Activated T-helper 1 cell treated with anti-CD3 and anti-CD28 coated beads, Interleukin-2, amount 50 U/mL, for 16 hours (primary cell): ENCODE data around the gene FBLN5.
A peak's percentile ranks its signal among the peaks of the same experiment; 100 is the strongest.
"Not testable (repeated sequence)": the region's sequence is repeated elsewhere in the genome, so short reads cannot be mapped to it uniquely, and the experiment has no call there.

Experiments
- DNase-seq, 2 donors: peaks; one replicate each; pipeline ENCODE4 v3.0.0-alpha.2; 2020; ENCODE audit warnings: low read depth in 1 of 2, low spot score in 1 of 2

FBLN5 gene

DNA sequence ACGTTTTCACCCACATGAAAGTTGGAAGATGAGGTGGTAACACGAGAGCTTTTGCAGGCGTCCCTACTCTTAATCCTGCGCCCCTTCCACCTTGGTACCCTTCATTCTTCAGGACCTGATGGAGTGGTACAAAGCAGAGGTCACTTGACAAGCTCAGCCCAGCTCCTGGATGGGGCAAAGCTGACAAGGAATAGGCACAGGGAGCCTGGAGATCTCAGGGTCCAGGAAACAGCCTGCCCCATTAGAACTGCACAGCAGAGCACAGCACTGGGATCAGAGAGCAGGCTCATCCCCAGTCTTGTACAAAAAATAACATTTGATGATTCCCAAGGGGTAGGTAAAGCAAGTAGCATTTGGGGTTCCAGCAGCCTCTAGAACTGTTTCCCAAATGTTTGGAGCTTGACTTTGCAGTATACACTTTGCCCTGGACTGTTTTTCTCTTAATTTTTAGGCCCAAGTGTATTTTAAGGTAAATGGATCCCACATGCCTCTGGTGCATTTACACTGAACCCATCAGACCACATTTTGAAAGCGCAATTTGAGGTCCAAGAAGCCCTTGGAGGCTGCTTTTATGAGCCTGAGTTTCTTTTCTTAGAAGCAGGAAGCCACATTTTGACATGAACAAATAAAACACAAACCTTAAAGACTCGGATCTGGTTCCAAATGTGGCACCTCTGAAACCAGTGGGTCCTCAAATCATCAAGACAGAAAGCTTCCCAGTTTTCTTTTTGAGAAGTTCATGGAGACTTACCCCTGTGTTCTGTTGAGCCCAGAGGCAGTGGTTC is 80.8 kb downstream of the FBLN5 start:
- no peak for DNase-seq

DNA sequence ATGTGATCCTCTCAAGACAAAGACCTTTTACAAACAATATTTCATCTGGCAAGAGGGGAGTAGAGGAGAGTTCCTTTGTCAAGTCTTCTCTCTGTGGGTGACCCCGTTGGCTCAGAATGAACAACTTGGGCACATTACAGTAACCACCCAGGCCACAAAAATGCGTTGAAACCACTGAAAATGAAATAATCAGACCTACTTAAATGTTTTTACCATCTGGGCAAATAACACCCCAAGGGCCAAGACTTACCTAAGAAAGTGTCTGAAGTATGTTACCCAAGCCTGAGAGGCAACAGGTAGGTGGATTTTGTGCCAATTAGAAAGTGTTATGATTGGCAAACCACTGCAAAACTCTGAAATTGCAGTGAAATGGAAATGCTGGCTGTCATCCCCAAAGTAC is 81.4 kb downstream of the FBLN5 start:
- no peak for DNase-seq

DNA sequence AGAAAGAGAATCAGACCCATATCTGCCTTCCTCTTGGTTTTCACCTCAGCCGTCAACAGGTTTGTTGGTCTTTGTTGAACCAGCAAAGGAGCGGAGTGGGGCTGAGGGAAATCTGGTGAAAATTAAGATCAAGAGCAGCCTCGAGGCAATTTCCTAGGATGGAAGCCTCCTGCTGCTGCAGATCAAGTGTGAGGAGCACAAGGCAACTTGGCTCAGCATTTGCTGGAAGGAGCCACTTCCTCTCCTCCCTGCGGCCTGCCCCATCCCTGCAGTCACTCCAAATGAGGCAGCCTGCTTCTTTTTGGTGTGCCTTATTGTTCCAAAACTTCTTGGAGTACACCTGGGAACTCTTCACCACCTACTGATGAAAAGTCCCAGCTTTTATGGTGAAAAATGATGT is 85.1 kb downstream of the FBLN5 start:
- no peak for DNase-seq

DNA sequence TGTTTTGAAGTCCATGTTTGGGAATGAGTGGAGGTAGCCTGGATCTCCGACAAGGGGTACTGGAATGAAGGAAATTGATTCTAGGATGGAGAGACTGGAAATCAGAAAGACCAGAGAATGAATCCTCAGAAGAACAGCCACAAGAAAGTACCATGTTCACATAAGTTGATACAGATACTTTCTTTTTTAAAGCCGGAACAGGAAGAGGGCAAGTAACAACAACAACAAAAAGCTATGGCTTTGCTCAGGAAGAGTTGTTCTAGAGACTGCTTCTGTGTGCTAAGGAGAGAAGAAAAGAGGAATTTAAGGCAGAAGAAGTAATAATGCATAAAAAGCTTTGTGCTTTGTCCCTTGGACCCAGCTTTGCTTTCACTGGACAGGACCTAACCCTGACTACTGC is 86.4 kb downstream of the FBLN5 start:
- no peak for DNase-seq

DNA sequence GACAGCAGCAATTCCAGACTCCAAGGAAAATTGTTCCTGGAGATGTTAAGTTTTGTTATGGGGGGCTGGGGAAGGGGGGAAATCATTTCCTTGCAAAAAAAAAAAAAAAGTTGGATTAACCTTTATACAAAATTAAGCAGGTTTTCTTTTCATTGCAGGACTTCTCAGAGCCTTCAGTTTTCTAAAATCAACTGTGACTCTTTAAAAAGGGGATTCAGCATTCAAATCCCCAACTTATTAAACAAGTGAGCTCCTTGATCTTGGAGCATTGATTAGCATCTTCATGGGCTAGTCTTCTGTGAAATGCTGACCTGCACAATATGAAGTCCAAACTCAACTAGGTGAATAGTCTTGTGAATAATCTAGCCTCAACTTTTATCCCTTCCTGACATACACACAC is 87.3 kb downstream of the FBLN5 start:
- no peak for DNase-seq

DNA sequence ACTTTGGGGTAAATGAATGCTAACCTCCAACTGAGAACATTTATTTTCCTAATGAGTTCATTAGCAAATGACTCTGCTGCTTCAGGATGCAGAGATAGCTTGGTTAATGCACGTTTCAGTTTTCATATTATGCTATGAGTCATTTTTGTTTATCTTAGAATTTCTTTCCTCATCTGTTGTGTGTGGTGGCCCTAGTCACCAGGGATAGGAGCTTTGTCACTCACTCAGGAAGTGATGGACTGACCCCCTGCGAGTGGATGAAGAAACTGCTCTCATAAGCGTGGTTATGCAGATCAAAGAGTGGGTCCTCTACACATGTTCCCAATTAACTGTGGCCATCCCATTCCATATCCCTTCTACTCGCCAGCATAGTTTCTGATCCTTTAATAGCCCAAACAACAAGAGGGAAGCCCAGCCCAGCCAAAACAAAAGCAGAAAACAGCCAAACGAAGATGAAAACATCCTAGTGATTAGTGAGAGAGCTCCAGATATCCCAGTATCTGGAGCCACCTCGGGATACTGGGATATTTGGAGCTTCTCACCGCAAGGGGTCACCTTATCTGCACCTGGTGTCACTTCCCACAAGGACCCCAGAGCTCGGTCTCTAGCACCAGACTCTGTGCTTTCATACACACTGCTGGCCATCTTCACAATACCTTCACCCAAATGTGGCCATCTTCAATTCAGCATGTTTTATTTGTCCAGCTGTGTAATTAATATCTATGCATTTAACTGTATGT is 88.8 kb downstream of the FBLN5 start:
- no peak for DNase-seq

DNA sequence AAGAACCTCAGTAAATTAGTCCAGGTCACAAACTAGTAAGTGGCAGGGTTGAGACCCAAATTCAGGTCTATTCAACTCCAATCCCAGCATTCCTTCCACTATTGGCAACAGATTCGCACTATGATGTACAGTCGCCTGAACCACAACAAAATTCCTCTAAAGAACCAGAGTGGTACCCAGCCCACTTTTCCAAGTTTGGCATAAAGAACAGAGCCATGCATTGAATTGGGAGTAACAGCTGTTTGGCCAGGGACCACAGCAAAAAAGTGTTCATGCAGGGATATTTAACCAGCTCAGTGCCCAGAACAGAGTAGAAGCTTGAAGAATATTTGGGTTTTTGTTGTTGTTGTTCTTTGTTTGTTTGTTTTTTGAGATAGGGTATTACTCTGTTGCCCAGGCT is 89.9 kb downstream of the FBLN5 start:
- no peak for DNase-seq

DNA sequence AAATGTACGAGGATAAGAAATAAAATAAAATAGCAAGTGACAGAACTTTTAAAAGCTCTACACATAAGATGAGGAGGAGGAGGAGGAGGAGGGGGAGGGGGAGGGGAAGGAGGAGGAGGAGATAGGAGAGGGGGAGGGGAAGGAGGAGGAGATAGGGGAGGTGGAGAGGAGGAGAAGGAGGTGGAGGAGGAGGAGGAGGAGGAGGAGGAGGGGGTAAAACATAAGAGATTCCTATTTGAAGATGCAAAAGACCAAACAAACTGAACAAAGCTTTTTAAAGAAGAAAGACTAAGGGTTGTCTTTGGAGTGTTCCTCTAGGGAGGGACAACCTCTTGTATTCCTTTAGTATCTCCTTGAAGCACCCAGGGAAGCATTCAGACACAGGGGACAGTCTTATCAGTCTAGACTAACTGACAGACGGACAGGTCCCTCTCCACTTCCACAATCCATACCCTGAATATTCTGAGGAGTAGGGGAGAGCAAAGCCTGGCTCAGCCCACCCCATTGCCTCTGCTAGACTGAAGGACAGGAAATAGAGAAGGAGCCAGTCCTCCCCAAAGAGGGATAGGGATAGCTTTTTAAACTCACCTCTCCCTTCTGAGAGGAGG is 93.1 kb downstream of the FBLN5 start:
- DNase-seq = no peak

DNA sequence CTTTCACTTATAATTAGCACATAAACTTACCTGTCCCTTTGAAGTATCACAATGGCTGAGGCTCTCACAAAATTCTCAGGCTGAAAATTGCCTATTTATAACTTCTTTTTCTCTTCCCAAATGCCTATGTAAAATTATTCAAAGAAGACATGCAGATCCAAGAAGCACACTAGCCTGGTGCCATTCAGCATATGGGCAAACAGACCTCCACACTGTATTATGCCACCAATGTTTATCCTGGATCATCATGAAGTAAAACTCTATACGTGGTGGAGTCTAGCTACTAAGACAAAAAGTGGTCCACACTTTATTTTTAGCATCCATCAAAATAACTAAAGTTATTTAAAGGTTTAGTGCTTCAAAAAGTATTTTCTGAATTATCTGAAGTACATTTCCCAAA is 95.9 kb downstream of the FBLN5 start:
- no peak for DNase-seq

DNA sequence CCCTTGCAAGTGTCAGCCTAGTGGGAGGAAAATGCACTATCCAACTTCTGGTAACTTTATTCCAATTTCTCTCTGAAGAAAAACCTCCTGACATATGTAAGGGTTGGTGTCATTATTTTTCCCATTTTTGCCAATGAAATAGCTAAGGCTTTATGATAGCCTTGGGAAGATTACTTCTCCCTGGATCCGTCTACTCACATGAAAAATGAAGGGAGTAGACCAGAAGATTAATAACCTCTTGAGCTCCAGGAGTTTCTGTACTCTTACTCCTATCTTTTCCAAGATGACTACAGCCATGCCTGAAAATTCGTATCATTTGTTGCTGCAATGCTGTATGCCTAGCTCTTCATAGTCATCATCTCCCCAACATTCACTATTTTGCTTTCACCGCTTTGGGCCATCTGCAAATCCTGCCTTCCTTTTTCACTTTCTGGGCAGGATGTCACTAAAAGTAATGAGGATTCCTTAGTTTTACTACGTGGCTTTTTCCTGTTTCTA is 98.9 kb downstream of the FBLN5 start:
- DNase-seq = no peak

DNA sequence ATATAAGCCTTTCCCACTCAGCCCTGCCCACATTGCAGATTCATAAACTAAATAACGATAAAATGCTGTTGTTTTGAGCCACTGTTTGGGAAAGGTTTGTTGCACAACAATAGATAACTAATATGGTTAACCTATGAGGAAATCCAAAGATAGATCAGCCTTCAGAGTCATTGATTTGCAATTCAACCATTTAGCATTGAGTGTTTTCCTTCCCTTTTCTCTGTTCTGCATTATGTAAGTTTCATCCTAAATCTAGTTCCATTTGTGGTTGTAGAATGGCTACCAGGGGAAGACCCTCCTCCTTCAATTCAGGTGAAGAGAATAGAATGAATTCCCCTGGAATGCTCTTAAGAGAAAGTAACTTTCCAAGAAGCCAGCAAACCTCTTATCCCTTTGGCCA is 99.8 kb downstream of the FBLN5 start:
- no peak for DNase-seq

DNA sequence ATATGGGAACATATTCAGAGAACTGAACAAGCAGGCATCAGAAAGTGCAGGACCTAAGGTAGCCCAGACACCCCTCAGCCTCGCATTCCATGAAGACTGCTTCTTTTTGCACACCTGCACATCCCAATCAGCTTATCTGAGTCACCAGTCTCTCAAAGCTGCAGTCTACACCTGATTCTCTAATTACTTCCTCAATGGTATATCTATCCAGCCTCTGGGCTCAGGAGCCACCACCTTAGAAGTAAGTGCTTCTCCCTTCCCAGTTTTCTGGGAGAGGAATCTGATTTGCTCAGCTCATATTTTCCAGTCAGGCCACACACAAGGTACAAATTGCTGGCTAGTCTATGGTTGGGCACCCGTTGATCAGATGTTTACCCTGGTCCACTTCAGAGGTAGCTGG is 101.8 kb downstream of the FBLN5 start:
- no peak for DNase-seq

DNA sequence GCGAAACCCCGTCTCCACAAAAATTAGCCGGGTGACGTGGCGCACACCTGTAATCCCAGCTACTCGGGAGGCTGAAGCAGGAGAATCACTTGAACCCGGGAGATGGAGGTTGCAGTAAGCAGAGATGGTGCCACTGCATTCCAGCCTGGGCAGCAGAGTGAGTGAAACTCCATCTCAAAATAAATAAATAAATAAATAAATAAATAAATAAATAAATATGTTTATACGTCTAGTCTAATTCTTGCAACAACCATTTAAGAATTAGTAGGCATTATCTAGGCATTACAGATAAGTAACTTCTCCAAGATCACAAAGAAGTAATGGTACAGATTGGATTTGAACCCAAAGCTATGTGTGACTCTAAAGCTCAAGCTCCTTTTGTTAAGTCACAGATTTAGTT is 102.4 kb downstream of the FBLN5 start:
- not testable (repeated sequence) for DNase-seq

DNA sequence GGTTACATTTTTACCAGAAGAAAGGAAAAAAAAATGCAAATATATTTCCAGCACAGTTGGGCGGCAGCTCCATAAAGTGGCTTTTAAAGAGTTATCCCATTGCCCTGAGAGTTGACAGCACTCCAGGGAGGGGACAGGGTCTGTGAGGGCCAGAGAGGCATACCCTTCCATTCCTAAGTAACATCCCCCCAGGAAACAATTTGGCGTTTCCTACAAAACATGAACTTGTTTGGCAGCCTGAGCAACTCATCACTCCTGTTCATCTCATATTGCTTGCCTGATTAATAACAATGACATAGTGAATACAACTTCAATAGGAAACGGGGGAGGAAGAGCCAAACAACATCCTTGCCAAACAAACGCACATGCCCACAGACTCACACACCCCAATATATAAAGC is 103.5 kb downstream of the FBLN5 start:
- DNase-seq = no peak

DNA sequence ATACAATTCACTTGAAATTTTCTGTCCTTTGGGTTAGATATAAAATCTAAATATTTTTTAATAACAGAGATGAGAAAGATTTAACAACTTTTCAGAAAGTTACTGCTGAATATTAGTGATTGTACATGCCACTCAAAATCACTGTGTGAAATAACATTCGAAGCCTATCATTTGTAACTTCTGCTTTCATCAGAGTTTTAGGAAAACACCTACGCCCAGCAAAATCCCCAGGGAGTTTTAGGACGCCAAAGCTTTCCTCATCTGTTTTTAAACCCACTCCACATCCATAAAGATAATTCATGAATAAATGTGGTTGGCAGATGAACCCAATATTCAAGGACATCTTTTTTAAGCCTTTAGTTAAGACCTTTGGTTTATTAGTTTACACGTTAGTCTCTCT is 104.1 kb downstream of the FBLN5 start:
- no peak for DNase-seq

DNA sequence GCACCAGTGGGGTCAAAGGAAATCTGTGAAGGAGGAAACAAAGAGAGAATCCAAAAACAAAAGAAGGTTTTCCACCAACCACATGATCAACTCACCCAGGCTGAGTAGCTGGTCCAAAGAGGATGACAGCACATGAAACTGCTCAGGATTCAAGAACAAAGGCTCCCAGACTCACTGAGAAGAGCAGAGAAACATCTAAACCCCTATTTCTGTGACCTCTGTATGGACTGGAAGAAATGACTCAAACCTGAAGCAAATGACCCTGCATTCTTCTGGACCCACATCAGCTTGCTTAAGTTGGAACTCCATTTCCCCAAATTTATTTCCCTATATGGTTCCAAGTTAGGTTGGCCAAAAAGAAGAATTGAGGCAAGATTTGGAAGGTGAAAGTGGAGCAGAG is 106.4 kb downstream of the FBLN5 start:
- no peak for DNase-seq

DNA sequence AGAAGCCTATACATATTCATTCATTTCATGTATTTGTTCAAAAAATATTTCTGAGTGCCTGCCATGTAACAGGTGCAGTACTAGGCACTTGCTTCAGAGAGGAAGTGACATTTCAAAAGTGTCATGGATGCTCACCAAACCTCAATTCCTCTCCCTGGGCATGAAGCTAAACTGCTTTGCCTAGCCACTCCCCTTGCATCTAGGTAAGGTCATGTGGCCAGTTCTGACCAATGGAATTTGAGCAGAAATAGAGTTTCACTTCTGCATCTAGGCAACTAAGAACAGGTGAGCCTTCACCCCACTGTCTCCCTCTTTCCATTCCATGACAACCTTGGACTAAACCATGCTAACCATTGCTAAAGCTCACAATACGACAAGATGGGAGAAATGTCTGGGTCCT is 107.7 kb downstream of the FBLN5 start:
- no peak for DNase-seq

DNA sequence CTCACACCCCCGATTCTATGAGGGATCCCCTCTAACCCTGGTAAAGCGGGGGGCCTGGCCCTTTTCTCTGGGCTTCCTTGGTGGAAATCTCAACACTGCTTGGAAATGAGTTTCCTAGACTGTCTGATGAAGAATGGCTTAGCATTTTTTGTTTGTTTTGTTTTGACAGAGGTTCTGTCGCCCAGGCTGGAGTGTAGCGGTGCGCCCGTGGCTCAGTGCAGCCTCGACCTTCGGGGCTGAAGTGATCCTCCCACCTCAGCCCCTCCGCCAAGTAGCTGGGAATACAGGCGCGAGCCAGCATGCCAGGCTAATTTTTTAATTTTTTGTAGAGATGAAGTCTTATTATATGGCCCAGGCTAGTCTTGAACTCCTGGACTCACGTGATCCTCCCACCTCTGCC is 110.4 kb downstream of the FBLN5 start:
- DNase-seq = no peak

DNA sequence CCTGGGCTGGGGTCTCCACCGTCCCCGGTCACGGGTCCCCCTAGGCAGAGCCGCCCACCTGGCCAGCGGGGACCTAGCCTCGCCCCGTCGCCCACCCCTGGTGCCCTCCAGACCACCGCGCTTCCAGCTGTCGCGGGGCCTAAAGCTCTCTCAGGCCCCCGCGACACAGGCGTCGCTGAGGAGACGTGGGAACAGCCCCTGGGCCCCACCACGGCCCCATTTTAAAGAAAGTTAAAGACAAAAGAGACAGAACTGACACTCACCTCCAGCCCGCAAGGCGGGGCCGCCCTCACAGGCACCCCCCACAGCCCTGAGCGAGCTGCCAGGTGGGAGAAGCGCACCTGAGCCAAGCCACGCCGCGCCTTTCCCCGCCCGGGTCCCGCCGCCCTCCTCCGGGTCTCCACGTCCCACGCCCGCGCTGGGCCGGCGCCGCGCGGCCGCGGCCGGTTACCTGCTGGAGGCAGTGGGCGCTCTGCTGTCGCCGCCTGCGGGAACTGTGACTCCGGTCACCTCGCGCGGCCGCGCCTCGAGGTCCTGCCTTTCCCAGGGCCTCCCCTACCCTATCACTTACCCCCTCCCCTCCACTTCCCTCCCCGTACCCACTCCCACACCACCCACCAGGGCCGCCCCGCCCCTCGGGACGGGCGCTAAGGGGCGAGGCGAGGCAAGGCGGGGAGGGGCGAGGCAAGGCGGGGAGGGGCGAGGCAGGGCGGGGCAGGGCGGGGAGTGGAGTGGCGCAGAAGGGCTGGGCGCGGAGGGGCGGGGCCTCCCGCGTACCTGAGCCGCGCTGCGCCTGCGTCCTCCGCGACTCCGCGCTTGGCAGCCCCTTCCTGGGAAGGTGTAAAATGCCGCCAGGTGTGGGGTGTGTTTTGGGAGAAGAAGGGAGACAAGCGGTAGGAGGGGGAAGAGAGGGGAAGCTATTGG is 111.3 kb downstream of the FBLN5 start:
- DNase-seq = peak; percentile 79 to 81

DNA sequence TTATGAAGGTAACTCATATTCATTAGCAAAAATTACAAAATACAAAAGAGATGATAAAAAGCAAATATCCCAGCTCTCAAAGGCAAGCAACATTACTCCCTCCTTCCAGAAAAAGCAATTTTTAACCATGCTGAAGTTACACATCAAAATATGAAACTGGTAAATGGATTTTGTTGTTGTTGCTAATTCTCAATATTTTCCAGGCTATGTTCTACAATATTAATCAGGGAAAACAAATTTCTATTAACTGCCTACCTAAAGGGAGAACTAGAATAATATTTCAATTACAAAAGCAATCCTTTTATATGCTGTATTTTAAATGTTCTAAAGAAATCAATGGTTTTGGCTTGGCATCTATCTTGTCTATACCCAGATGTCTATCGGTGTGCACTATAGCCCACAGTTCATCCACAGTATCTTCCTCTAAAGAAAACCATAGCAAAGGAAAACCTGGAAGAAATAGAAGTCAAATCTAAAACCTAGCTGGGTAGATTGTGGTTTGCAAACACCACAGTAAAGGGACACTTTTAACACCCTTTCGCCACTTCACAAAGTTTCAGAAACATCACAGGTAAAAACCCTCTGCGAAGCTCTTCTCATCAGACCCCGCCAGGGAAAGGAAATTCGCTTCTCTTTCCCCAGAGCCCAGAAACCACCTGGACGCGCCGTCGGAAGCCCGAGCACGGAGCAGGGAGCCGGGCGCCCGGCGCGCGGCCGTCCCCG is 112.1 kb downstream of the FBLN5 start:
- DNase-seq = no peak

DNA sequence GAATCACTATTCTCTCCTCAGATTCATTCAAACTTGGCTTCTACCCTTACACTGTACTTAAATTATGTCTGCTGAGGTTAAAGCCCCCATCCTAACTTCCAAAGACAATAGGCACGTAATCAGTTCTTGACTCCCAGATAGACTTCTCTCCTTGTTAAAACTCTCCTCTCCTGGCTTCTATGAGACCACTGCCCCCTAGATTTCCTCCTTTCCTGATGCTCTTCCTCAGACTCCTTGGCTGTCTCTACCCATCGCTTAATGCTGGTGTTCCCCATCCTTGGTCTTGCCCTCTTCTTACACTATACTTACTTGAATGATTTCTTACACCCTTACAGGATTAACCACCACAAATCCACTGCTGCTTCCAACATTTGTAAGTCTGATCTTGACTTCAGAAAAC is 112.9 kb downstream of the FBLN5 start:
- DNase-seq = no peak
